Subcutaneous abdominal adipose tissue (tissue), 5 donors: ENCODE results near the gene AKAP8L.
"Not testable (repeated sequence)": the region's sequence is repeated elsewhere in the genome, so short reads cannot be mapped to it uniquely, and the experiment has no call there.

Experiments used
- H3K27ac ChIP-seq: one replicate; pipeline ENCODE4 v1.7.0; 2013; ENCODE audit warnings: low read depth, mild to moderate bottlenecking, inconsistent platforms, low read length, moderate library complexity
- H3K27me3 ChIP-seq, 5 donors: one replicate each; pipeline ENCODE4 v1.7.0; 2013; ENCODE audit warnings: low read length in 5 of 5, inconsistent platforms in 1 of 5; ENCODE audit not compliant: control insufficient read depth in 5 of 5, insufficient read depth in 4 of 5
- H3K36me3 ChIP-seq, 5 donors: one replicate each; pipeline ENCODE4 v1.7.0; 2013; ENCODE audit warnings: low read length in 5 of 5; ENCODE audit not compliant: control insufficient read depth in 5 of 5, insufficient read depth in 5 of 5
- H3K4me1 ChIP-seq, 5 donors: one replicate each; pipeline ENCODE4 v1.7.0; 2013; ENCODE audit warnings: low read length in 5 of 5, mild to moderate bottlenecking in 3 of 5, moderate library complexity in 1 of 5; ENCODE audit not compliant: control insufficient read depth in 5 of 5, insufficient read depth in 5 of 5
- H3K4me3 ChIP-seq, 5 donors: one replicate each; pipeline ENCODE4 v1.7.0; 2013; ENCODE audit warnings: low read length in 5 of 5, low read depth in 1 of 5
- H3K9ac ChIP-seq, 5 donors: one replicate each; pipeline ENCODE4 v1.7.0; 2013; ENCODE audit warnings: low read length in 5 of 5, mild to moderate bottlenecking in 4 of 5, moderate library complexity in 3 of 5
- H3K9me3 ChIP-seq, 5 donors: one replicate each; pipeline ENCODE4 v1.7.0; 2013; ENCODE audit warnings: low read length in 5 of 5; ENCODE audit not compliant: control insufficient read depth in 5 of 5
- donor health status: healthy.
- donor health status: healthy.
- donor health status: healthy.
- donor health status: healthy.
- donor health status: healthy.

Gene AKAP8L

DNA sequence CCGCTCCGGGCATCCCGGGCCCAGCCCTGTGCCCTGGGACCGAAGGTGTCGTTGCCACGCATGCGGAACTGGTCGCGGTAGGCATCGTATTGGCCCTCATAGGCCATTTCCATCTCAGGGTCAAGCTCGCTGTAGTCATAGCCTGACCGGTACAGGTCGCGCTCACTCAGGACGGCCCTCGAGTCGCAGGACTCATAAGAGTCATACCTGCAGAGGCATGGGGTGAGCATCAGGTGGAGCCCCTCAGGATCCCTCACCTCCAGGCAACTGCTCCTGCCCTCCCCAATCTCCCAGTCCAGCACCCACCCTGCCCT is 17.4 kb downstream of the AKAP8L start:
- Histone ChIP-seq H3K4me3 (no peak overlapping the region), H3K27me3 (no peaks in the 10 kb centered on the region), H3K36me3 (peaks cover 0 to 80% (median 70%) of the 10 kb centered on the region in 5 donors), H3K9me3 (no peaks in the 10 kb centered on the region), H3K9ac (no peak overlapping the region), H3K4me1 (peaks cover 8 to 43% (median 33%) of the 10 kb centered on the region in 5 donors), H3K27ac (no peak overlapping the region)

DNA sequence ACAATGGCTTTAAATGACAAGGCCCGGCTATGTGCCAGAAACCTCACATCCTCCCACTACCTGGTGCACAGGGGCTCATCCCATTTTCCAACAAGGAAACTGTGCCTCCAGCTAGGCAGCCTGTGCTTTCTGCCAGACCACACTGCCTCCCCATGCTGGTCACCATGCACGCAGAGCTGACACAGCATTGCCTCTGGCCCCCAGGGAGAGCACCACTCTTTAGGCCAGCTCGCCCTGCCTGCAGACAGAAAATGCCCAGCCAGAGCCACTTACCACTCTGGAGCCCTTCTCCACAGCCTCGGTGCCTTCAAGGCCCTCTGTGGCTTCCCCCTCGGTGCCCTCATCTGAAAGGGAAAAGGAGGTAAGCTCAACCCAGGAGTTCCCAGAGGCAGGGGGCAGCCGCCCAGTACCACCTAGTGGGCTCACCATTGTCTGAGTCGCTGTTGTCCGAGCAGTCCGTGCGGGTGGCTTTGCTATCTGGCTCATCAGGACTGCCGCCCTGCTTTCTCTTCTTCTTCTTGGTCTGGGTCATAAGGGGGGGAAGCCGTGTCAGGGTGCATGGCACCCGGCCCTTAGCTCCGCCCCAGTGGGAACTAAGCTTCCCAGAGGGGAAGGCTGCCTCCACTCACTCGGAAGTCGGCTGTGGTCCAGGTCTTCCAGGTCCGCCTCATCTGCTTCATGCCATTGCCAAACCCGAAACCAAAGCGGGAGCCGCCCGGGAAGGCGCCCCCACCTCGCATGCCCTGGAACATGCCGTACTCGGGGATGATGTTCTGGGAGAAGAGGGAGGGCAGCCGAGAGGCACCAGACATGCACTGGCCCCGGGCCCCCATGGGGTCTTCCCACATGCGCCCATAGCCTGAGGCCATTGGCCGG is 18.0 kb downstream of the AKAP8L start:
- Histone ChIP-seq H3K4me1 (peaks cover 8 to 43% (median 33%) of the 10 kb centered on the region in 5 donors), H3K4me3 (no peak overlapping the region), H3K9me3 (no peaks in the 10 kb centered on the region), H3K27ac (no peak overlapping the region), H3K27me3 (no peaks in the 10 kb centered on the region), H3K36me3 (peaks cover 0 to 85% (median 73%) of the 10 kb centered on the region in 5 donors), H3K9ac (no peak overlapping the region)

DNA sequence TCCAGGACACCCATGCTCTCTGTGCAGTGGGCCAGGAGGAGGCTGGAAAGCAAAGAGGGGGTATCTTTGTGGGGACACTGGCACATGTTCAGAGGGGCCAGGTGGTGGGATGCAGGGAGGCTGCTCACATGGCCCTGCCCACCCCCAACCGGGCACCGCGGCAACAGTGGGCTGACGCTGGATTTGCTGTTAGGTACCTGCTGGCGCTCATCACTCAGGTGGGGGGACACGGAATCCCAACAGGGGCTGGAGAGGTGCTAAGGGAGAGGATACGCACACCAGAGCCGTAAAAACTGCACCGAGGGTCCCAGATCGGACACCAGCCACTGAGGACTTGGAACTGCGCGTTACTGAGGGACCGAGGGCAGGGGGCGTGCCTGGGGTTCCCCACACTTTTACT is 19.2 kb downstream of the AKAP8L start:
- Histone ChIP-seq H3K4me3 (no peak overlapping the region), H3K36me3 (peaks cover 0 to 86% (median 79%) of the 10 kb centered on the region in 5 donors), H3K4me1 (peaks cover 5 to 38% (median 31%) of the 10 kb centered on the region in 5 donors), H3K9me3 (no peaks in the 10 kb centered on the region), H3K27ac (no peak overlapping the region), H3K9ac (no peak overlapping the region), H3K27me3 (no peaks in the 10 kb centered on the region)

DNA sequence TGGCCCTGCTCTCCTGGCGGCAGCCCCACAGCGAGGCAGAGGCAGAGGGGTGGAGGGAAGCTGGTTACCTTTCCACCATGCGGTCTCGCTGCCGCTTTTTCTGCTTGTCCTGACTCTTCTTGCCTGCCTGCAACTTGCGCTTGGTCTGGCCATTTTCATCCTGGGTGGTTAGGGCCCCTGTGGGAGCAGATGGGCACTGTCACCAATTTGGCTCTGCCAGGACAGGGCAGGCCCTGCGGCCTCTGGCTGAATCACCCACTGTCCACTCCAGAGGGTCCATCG is 19.6 kb downstream of the AKAP8L start:
- peaks cover 5 to 33% (median 26%) of the 10 kb centered on the region in 5 donors for H3K4me1 ChIP-seq
- no peak overlapping the region for H3K4me3 ChIP-seq
- peaks cover 2 to 90% (median 82%) of the 10 kb centered on the region in 5 donors for H3K36me3 ChIP-seq

DNA sequence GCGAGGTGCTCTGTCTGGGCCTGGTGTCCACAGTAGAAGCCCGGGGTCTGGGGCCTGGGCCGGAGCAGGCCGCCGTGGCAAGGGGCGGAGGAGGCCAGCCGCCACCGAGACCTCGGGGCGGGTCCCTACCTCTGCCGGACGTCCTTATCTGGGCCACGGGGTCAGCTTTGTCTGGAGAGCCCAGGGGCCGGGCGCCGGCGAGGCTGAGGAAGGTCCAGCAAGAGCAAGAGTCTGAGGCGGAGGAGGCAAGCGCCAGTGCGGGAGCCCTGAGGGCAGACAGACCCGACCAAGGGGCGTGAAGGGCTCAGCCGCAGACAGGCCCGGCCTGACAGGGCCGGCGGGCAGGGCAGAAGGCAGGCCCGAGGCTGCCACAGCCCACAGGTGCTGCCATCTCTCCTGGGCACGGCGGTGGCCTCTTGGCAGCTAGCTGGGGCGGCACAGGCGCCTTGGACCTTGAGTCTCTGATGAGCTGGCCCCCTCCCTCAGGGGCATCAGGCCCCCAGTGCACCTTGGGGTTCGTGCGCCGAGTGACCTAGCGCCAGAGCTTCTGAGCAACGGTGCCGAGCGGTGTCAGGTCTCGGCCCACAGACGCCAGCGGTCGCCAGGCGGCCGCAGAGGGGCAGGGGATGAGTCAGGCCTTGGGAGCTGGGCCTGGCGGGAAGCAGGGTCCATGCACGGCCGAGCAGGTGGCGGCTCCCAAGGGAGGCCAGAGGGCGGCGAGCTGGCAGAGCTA is 20.1 kb downstream of the AKAP8L start:
- no peak overlapping the region for H3K9ac ChIP-seq
- no peak overlapping the region for H3K4me3 ChIP-seq
- H3K36me3 ChIP-seq = peaks cover 6 to 92% (median 84%) of the 10 kb centered on the region in 5 donors
- peaks cover 2 to 28% (median 21%) of the 10 kb centered on the region in 5 donors for H3K4me1 ChIP-seq
- no peak overlapping the region for H3K27ac ChIP-seq
- no peaks in the 10 kb centered on the region for H3K27me3 ChIP-seq
- no peaks in the 10 kb centered on the region for H3K9me3 ChIP-seq

More for the DNA sequence above, 19.6 kb downstream of the AKAP8L start:
- Histone ChIP-seq H3K27ac (no peak overlapping the region), H3K27me3 (no peaks in the 10 kb centered on the region), H3K9me3 (no peaks in the 10 kb centered on the region), H3K9ac (no peak overlapping the region)

DNA sequence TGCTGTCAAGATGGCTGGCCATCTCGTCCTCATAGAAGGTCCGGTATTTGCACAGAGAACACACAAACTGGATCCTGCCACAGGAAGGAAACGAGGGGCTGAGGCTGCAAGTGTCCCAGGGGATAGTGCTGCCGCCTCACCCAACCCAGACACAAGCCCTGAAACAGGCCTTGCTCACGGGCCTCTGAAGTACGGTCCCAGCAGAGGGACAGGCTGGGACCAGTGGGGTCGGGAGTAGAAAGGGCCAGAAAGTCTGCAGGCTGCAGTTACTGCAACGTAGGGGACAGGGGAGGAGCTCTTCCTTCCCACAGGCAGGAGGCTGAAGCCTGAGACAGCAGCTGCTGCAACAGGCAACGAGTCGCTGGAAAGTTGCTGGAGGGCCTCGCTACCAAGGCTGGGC is 21.0 kb downstream of the AKAP8L start:
- H3K27me3 ChIP-seq = no peaks in the 10 kb centered on the region
- peaks cover 2 to 19% (median 15%) of the 10 kb centered on the region in 5 donors for H3K4me1 ChIP-seq
- H3K9ac ChIP-seq = no peak overlapping the region
- peaks cover 12 to 87% (median 76%) of the 10 kb centered on the region in 5 donors for H3K36me3 ChIP-seq
- no peak overlapping the region for H3K4me3 ChIP-seq
- H3K9me3 ChIP-seq = no peaks in the 10 kb centered on the region
- no peak overlapping the region for H3K27ac ChIP-seq

DNA sequence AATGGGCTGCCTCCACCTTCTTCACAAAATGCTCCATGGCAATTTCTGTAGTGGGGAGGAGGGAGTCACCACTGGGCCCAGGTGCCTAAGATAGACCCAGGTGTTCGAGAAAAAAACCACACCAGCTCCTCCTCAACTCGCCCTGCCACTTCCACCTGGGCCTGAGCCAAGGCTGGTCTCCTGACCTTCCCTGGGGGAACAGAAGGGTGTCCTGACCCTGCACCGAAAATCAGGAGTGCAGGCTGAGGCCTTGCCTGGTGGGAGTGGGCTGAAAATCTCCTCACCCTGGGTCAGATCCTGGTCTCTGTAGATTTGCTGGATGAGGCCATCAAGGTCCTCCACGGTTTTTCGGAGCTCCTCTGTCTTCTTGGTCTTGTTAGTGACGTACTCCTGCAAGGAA is 21.6 kb downstream of the AKAP8L start:
- peaks cover 12 to 82% (median 70%) of the 10 kb centered on the region in 5 donors for H3K36me3 ChIP-seq
- H3K4me3 ChIP-seq = no peak overlapping the region
- H3K9me3 ChIP-seq = no peaks in the 10 kb centered on the region
- no peak overlapping the region for H3K27ac ChIP-seq
- H3K27me3 ChIP-seq = no peaks in the 10 kb centered on the region
- peaks cover 2 to 14% (median 11%) of the 10 kb centered on the region in 5 donors for H3K4me1 ChIP-seq
- no peak overlapping the region for H3K9ac ChIP-seq

DNA sequence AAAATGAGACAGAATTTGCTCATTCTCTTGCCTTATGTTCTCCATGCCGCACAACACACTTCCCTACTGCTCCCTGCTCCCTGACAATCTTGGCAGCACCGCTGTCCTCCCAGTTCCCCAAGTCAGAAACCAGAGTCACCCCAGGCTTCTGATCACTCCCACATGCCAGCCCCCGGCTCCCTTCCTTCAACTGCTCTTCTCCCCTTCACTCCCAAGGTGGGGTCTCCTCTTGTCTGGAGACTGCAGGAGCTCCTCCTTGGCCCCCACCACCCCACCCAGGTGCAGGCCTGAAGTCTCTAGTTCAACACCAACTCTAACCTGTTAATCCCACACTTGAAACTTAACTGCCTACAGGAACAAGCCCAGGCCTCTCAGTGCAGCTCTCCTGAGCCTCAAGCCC is 22.4 kb downstream of the AKAP8L start:
- no peaks in the 10 kb centered on the region for H3K27me3 ChIP-seq
- H3K9me3 ChIP-seq = no peaks in the 10 kb centered on the region
- H3K4me1 ChIP-seq = peaks cover 2 to 11% (median 7%) of the 10 kb centered on the region in 5 donors
- H3K4me3 ChIP-seq = no peak overlapping the region
- H3K27ac ChIP-seq = no peak overlapping the region
- H3K9ac ChIP-seq = no peak overlapping the region
- H3K36me3 ChIP-seq = peaks cover 12 to 81% (median 66%) of the 10 kb centered on the region in 5 donors

DNA sequence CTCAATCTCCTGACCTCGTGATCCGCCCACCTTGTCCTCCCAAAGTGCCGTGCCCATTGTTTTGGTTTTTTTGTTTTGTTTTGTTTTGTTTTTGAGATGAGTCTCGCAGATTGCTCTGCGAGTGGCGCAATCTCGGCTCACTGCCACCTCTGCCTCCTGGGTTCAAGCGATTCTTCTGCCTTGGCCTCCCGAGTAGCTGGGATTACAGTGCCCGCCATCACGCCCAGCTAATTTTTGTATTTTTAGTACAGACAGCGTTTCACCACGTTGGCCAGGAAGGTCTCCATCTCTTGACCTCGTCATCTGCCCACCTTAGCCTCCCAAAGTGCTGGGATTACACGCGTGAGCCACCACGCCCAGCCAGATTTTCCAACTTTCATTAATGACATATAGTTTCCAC is 23.5 kb downstream of the AKAP8L start:
- not testable (repeated sequence) for H3K9me3 ChIP-seq, H3K27me3 ChIP-seq, H3K4me3 ChIP-seq, H3K9ac ChIP-seq, H3K27ac ChIP-seq, H3K4me1 ChIP-seq
- H3K36me3 ChIP-seq = peaks cover 15 to 69% (median 54%) of the 10 kb centered on the region in 5 donors

DNA sequence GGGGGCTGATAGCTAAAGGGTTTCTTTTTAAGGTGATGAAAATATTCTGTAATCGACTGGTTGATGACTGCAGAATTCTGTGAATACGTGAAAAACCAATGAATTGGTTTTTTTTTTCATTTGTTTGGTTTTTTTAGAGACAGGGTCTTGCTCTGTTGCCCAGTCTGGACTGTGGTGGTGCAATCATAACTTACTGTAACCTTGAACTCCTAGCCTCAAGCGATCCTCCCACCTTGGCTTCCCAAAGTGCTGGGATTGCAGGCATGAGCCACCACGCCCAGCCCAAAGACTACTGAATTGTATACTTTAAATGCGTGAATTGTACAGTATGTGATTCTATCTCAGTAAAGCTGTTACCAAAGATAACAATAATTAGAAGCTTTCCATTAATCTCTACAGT is 24.4 kb downstream of the AKAP8L start:
- no peak overlapping the region for H3K27ac ChIP-seq
- H3K4me1 ChIP-seq = no peaks in the 10 kb centered on the region
- no peaks in the 10 kb centered on the region for H3K27me3 ChIP-seq
- no peak overlapping the region for H3K9ac ChIP-seq
- no peak overlapping the region for H3K4me3 ChIP-seq
- no peaks in the 10 kb centered on the region for H3K9me3 ChIP-seq
- H3K36me3 ChIP-seq = peaks cover 15 to 64% (median 46%) of the 10 kb centered on the region in 5 donors
